Chondrocyte (in vitro differentiated cells): ENCODE measurements around the gene KRT81. TPM values are rescaled to one million over a fixed set of nuclear protein-coding genes. Genes with fewer than 3 reads are reported as not detected.

Source experiments
- DNase-seq: peaks from one replicate; pipeline ENCODE4 v3.0.0; 2021; ENCODE audit warnings: mixed read lengths, low spot score
- H3K27ac Mint-ChIP-seq: one replicate; pipeline ENCODE4 v1.8.0; 2021; ENCODE audit warnings: mild to moderate bottlenecking, moderate library complexity, mixed read lengths; ENCODE audit not compliant: unreplicated experiment
- H3K27me3 Mint-ChIP-seq: 2 replicates; pipeline ENCODE4 v1.8.0; 2021; ENCODE audit warnings: low read depth, mixed read lengths
- H3K36me3 Mint-ChIP-seq: 2 replicates; pipeline ENCODE4 v1.8.0; 2021; ENCODE audit warnings: low read depth, mixed read lengths
- H3K4me1 Mint-ChIP-seq: 2 replicates; pipeline ENCODE4 v1.8.0; 2021; ENCODE audit warnings: low read depth, mild to moderate bottlenecking, mixed read lengths
- H3K4me3 Mint-ChIP-seq: one replicate; pipeline ENCODE4 v1.8.0; 2021; ENCODE audit warnings: mild to moderate bottlenecking, moderate library complexity, mixed read lengths; ENCODE audit not compliant: unreplicated experiment
- H3K9me3 Mint-ChIP-seq: 2 replicates; pipeline ENCODE4 v1.8.0; 2021; ENCODE audit warnings: low read depth, mixed read lengths
- CTCF ChIP-seq: fragments of 200-600 bp; sonication (generic); IDR thresholded peaks from 2 replicates; pipeline ENCODE4 v1.5.0; 2021; ENCODE audit warnings: antibody characterized with exemption, mild to moderate bottlenecking, moderate library complexity
- total RNA-seq: library from RNA; stranded (reverse); gene quantifications from 3 replicates; pipeline ENCODE4 v1.2.1, GENCODE V29; 2021

KRT81 gene
- total RNA-seq, 1 donor from 2014 or later: 1.3 TPM

- H3K4me1 Mint-ChIP-seq: peaks cover 62% of the 10 kb centered on the region
- no peaks in the 10 kb centered on the region for H3K27me3 Mint-ChIP-seq
- TF ChIP-seq CTCF: no peak
- H3K36me3 Mint-ChIP-seq: no peaks in the 10 kb centered on the region
- DNase-seq: no peak
- H3K4me3 Mint-ChIP-seq: no peak overlapping the region
- no peak overlapping the region for H3K27ac Mint-ChIP-seq
- no peaks in the 10 kb centered on the region for H3K9me3 Mint-ChIP-seq
Measured at GRCh38 chr12:52238207-52238840, 53.0 kb downstream of the KRT81 start.

- no peak for DNase-seq
- Mint-ChIP-seq H3K9me3 (no peaks in the 10 kb centered on the region), H3K36me3 (no peaks in the 10 kb centered on the region), H3K4me3 (no peak overlapping the region), H3K27ac (no peak overlapping the region), H3K27me3 (no peaks in the 10 kb centered on the region), H3K4me1 (peaks cover 60% of the 10 kb centered on the region)
- TF ChIP-seq CTCF: no peak
Measured at GRCh38 chr12:52236386-52237050, 54.8 kb downstream of the KRT81 start.

Other genes with a start within 250 kb of the KRT81 start
- gene NR4A1, start 240.1 kb downstream of the KRT81 start, total RNA-seq: 5.7 to 7.6 TPM (median 7.3 TPM) in 3 replicates
- 48.0 to 55.1 TPM (median 50.5 TPM) in 3 replicates for gene ATG101, start 221.6 kb downstream of the KRT81 start, total RNA-seq
- gene SMIM41, start 211.8 kb downstream of the KRT81 start, total RNA-seq: not detected in 3 replicates
- gene KRT80, start 99.5 kb downstream of the KRT81 start, total RNA-seq: 10.7 to 17.0 TPM (median 12.1 TPM) in 3 replicates
- 187 to 277 TPM (median 266 TPM) in 3 replicates for gene KRT7, start 58.3 kb downstream of the KRT81 start, total RNA-seq
- 0.44 to 0.92 TPM (median 0.67 TPM) in 3 replicates for gene KRT86, start 16.9 kb downstream of the KRT81 start, total RNA-seq
- not detected in 3 replicates for gene KRT83, start 29.9 kb upstream of the KRT81 start, total RNA-seq
- gene KRT85, start 75.9 kb upstream of the KRT81 start, total RNA-seq: not detected in 3 replicates
- not detected in 3 replicates for gene KRT84, start 94.1 kb upstream of the KRT81 start, total RNA-seq
- gene KRT82, start 114.8 kb upstream of the KRT81 start, total RNA-seq: not detected in 3 replicates
- gene KRT75, start 142.8 kb upstream of the KRT81 start, total RNA-seq: not detected in 3 replicates
- not detected in 3 replicates for gene KRT6B, start 160.6 kb upstream of the KRT81 start, total RNA-seq
- not detected in 3 replicates for gene KRT6C, start 182.3 kb upstream of the KRT81 start, total RNA-seq
- not detected in 3 replicates for gene KRT6A, start 201.7 kb upstream of the KRT81 start, total RNA-seq
- gene KRT5, start 228.9 kb upstream of the KRT81 start, total RNA-seq: not detected in 3 replicates